Tibial nerve (tissue), 4 donors: ENCODE measurements around the gene ARID5B. TPM values are rescaled to one million over a fixed set of nuclear protein-coding genes. Genes with fewer than 3 reads are reported as not detected.
"Not testable (repeated sequence)": the region's sequence is repeated elsewhere in the genome, so short reads cannot be mapped to it uniquely, and the experiment has no call there.

ENCODE experiments used
- DNase-seq, 2 donors: peaks; one replicate each; pipeline ENCODE4 v3.0.0-alpha.2; 2019; ENCODE audit warnings: low spot score in 2 of 2
- H3K27ac ChIP-seq, 4 donors: fragments of 200-600 bp; sonication (generic) in 3 of 4; one replicate each; pipeline ENCODE4 v1.5.1; 2017 to 2019; ENCODE audit warnings: mild to moderate bottlenecking in 1 of 4
- H3K27me3 ChIP-seq, 2 donors: fragments of 200-600 bp; sonication (generic) in 1 of 2; one replicate each; pipeline versions ENCODE4 v1.5.1 to v1.6.0; 2017 to 2019
- H3K36me3 ChIP-seq, 3 donors: fragments of 200-600 bp; sonication (generic); one replicate each; pipeline ENCODE4 v1.5.1; 2018 to 2019
- H3K4me1 ChIP-seq, 4 donors: fragments of 200-600 bp; sonication (generic) in 3 of 4; one replicate each; pipeline ENCODE4 v1.5.1; 2017 to 2019
- H3K4me3 ChIP-seq, 4 donors: fragments of 200-600 bp; sonication (generic) in 3 of 4; one replicate each; pipeline ENCODE4 v1.5.1; 2017 to 2019; ENCODE audit warnings: mild to moderate bottlenecking in 1 of 4, moderate library complexity in 1 of 4
- H3K9me3 ChIP-seq, 4 donors: fragments of 200-600 bp; sonication (generic) in 3 of 4; one replicate each; pipeline ENCODE4 v1.5.1; 2017 to 2019
- CTCF ChIP-seq, 5 experiments: fragments of 200-600 bp in 3 of 5; fragments of 450-650 bp in 2 of 5; sonication (generic) in 3 of 5; IDR thresholded peaks; one replicate each; pipeline ENCODE4 v1.5.1; 2016 to 2019; ENCODE audit warnings: antibody characterized with exemption in 5 of 5, mild to moderate bottlenecking in 3 of 5, moderate library complexity in 2 of 5
- EP300 ChIP-seq, 2 donors: sonication (generic); formaldehyde crosslinking; IDR thresholded peaks; one replicate each; pipeline ENCODE4 v1.6.1; 2017; ENCODE audit warnings: antibody characterized with exemption in 2 of 2, mild to moderate bottlenecking in 1 of 2
- POLR2A ChIP-seq, 2 donors: fragments of 450-650 bp; IDR thresholded peaks; one replicate each; pipeline ENCODE4 v1.6.1; 2017; ENCODE audit warnings: antibody characterized with exemption in 2 of 2, mild to moderate bottlenecking in 2 of 2, moderate library complexity in 2 of 2
- WGBS, 2 donors: methylation state at CpG; one replicate each; pipeline ENCODE4 v1.1.5; 2018; 5-methylcytosine and 5-hydroxymethylcytosine counted together
- total RNA-seq, 4 donors: library from RNA; depleted of rRNA; stranded (reverse); fragments of >200 nt; gene quantifications; one replicate each; pipeline ENCODE4 v1.1.0, GENCODE V29; 2016

The ARID5B gene
- total RNA-seq, 4 donors from 2014 or later = 47.4 to 82.2 (median 62.6) TPM

GRCh38 chr10:61971003-61971325 lies 69.5 kb downstream of the ARID5B start:
- DNase-seq = no peak
- Histone ChIP-seq H3K9me3 (no peaks in the 10 kb centered on the region), H3K4me1 (peaks cover 4 to 57% (median 28%) of the 10 kb centered on the region in 4 donors), H3K4me3 (no peak overlapping the region), H3K36me3 (no peaks in the 10 kb centered on the region), H3K27ac (peak overlapping the region in 2 of 4 donors; percentile 65 to 75), H3K27me3 (no peaks in the 10 kb centered on the region)
- TF ChIP-seq POLR2A (IDR thresholded peaks at IDR 0.05) (no peak), EP300 (IDR thresholded peaks at IDR 0.05) (no peak), CTCF (IDR thresholded peaks at IDR 0.05) (no peak)

- no peaks in the 10 kb centered on the region for H3K9me3 ChIP-seq
- 75 to 78% methylated on average over 2 of the region's 2 CpGs for WGBS, 2 donors
- H3K36me3 ChIP-seq = no peaks in the 10 kb centered on the region
- no peak overlapping the region for H3K4me3 ChIP-seq
- H3K27ac ChIP-seq = peak overlapping the region in 3 of 4 donors; percentile 10 to 61 (median 26)
- no peak for DNase-seq
- TF ChIP-seq CTCF (IDR thresholded peaks at IDR 0.05) = no peak
- TF ChIP-seq EP300 (IDR thresholded peaks at IDR 0.05) = no peak
- no peak for TF ChIP-seq POLR2A (IDR thresholded peaks at IDR 0.05)
- peaks cover 4 to 59% (median 28%) of the 10 kb centered on the region in 4 donors for H3K4me1 ChIP-seq
- no peaks in the 10 kb centered on the region for H3K27me3 ChIP-seq
Observed at GRCh38 chr10:61973169-61973568, 71.7 kb downstream of the ARID5B start.

GRCh38 chr10:61973906-61974305 lies 72.4 kb downstream of the ARID5B start:
- H3K4me1 ChIP-seq = peaks cover 4 to 59% (median 28%) of the 10 kb centered on the region in 4 donors
- TF ChIP-seq CTCF (IDR thresholded peaks at IDR 0.05) (no peak), EP300 (IDR thresholded peaks at IDR 0.05) (no peak), POLR2A (IDR thresholded peaks at IDR 0.05) (no peak)
- no peaks in the 10 kb centered on the region for H3K36me3 ChIP-seq
- peak overlapping the region in 2 of 4 donors; percentile 53 to 61 for H3K27ac ChIP-seq
- no peaks in the 10 kb centered on the region for H3K27me3 ChIP-seq
- H3K9me3 ChIP-seq = no peaks in the 10 kb centered on the region
- DNase-seq = no peak
- H3K4me3 ChIP-seq = no peak overlapping the region
- 59 to 69% methylated on average over 5 of the region's 5 CpGs for WGBS, 2 donors

GRCh38 chr10:61974601-61975390 lies 73.3 kb downstream of the ARID5B start:
- no peak overlapping the region for H3K4me3 ChIP-seq
- peak; percentile 69 to 82 for DNase-seq
- peaks cover 4 to 64% (median 29%) of the 10 kb centered on the region in 4 donors for H3K4me1 ChIP-seq
- no peaks in the 10 kb centered on the region for H3K9me3 ChIP-seq
- WGBS, 2 donors = 13 to 18% methylated on average over 8 of the region's 8 CpGs
- H3K27me3 ChIP-seq = no peaks in the 10 kb centered on the region
- peak overlapping the region in 2 of 4 donors; percentile 53 to 61 for H3K27ac ChIP-seq
- H3K36me3 ChIP-seq = no peaks in the 10 kb centered on the region
- TF ChIP-seq CTCF (IDR thresholded peaks at IDR 0.05) (no peak), EP300 (IDR thresholded peaks at IDR 0.05) (peak in 1 of 2 donors; percentile 32)

GRCh38 chr10:61975391-61975932 lies 74.0 kb downstream of the ARID5B start:
- no peaks in the 10 kb centered on the region for H3K9me3 ChIP-seq
- DNase-seq = no peak
- TF ChIP-seq CTCF (IDR thresholded peaks at IDR 0.05) (no peak), POLR2A (IDR thresholded peaks at IDR 0.05) (no peak), EP300 (IDR thresholded peaks at IDR 0.05) (no peak)
- no peaks in the 10 kb centered on the region for H3K27me3 ChIP-seq
- H3K4me3 ChIP-seq = no peak overlapping the region
- H3K4me1 ChIP-seq = peaks cover 1 to 58% (median 29%) of the 10 kb centered on the region in 4 donors
- WGBS, 2 donors = 55 to 58% methylated on average over 2 of the region's 2 CpGs
- peak overlapping the region in 2 of 4 donors; percentile 53 to 61 for H3K27ac ChIP-seq
- no peaks in the 10 kb centered on the region for H3K36me3 ChIP-seq

GRCh38 chr10:61976951-61977721 lies 75.6 kb downstream of the ARID5B start:
- not testable (repeated sequence) for H3K27ac ChIP-seq, DNase-seq, H3K27me3 ChIP-seq, H3K4me3 ChIP-seq, H3K36me3 ChIP-seq, H3K9me3 ChIP-seq
- peaks cover 0 to 47% (median 25%) of the 10 kb centered on the region in 4 donors for H3K4me1 ChIP-seq
- WGBS, 2 donors = 89 to 94% methylated on average over 3 of the region's 3 CpGs
